Endodermal cell (in vitro differentiated cells): Measurements from ENCODE around the gene TRPC1. TPM values are rescaled to one million over a fixed set of nuclear protein-coding genes. Genes with fewer than 3 reads are reported as not detected.

Experiments
- DNase-seq: peaks from one replicate; pipeline ENCODE4 v3.0.0-alpha.2; 2017
- H3K27ac ChIP-seq: 2 replicates; pipeline ENCODE4 v1.5.1; 2013; ENCODE audit warnings: mild to moderate bottlenecking, low read depth, low read length, moderate library complexity
- H3K27me3 ChIP-seq: 2 replicates; pipeline ENCODE4 v1.6.1; 2013; ENCODE audit warnings: mild to moderate bottlenecking, low read length, moderate library complexity; ENCODE audit not compliant: insufficient read depth, control insufficient read depth, poor library complexity, severe bottlenecking
- H3K36me3 ChIP-seq: 2 replicates; pipeline ENCODE4 v1.7.0; 2013; ENCODE audit warnings: mild to moderate bottlenecking, low read length, moderate library complexity; ENCODE audit not compliant: control insufficient read depth, insufficient read depth
- H3K4me1 ChIP-seq: one replicate; pipeline ENCODE4 v1.7.0; 2013; ENCODE audit warnings: low read length; ENCODE audit not compliant: control insufficient read depth, insufficient read depth
- H3K4me3 ChIP-seq: 2 replicates; pipeline ENCODE4 v1.5.1; 2013; ENCODE audit warnings: mild to moderate bottlenecking, low read length, moderate library complexity
- H3K9ac ChIP-seq: 2 replicates; pipeline ENCODE4 v1.6.1; 2013; ENCODE audit warnings: mild to moderate bottlenecking, low read length, moderate library complexity; ENCODE audit not compliant: poor library complexity, severe bottlenecking; ENCODE audit errors: extremely low read depth
- H3K9me3 ChIP-seq: 2 replicates; pipeline ENCODE4 v1.6.1; 2013; ENCODE audit warnings: mild to moderate bottlenecking, low read length, moderate library complexity; ENCODE audit not compliant: control insufficient read depth
- H3K27ac Mint-ChIP-seq: 2 replicates; pipeline ENCODE4 v1.8.0; 2020; ENCODE audit warnings: mixed read lengths
- H3K27me3 Mint-ChIP-seq: 2 replicates; pipeline ENCODE4 v1.8.0; 2021; ENCODE audit warnings: mild to moderate bottlenecking, mixed read lengths; ENCODE audit not compliant: insufficient read depth
- H3K36me3 Mint-ChIP-seq: 2 replicates; pipeline ENCODE4 v1.8.0; 2020; ENCODE audit warnings: low read depth, mixed read lengths
- H3K4me1 Mint-ChIP-seq: 2 replicates; pipeline ENCODE4 v1.8.0; 2020; ENCODE audit warnings: mixed read lengths
- H3K4me3 Mint-ChIP-seq: 2 replicates; pipeline ENCODE4 v1.8.0; 2020; ENCODE audit warnings: mild to moderate bottlenecking, moderate library complexity, mixed read lengths
- H3K9me3 Mint-ChIP-seq: 2 replicates; pipeline ENCODE4 v1.8.0; 2020; ENCODE audit warnings: mild to moderate bottlenecking, mixed read lengths
- WGBS, 2 experiments: methylation state at CpG; one replicate each; pipeline versions ENCODE4 v1.1.5 to v1.1.7; 2013; ENCODE audit warnings: missing lambda C conversion rate in 2 of 2, mixed read lengths in 1 of 2; ENCODE audit not compliant: insufficient coverage in 1 of 2, insufficient read length in 1 of 2; 5-methylcytosine and 5-hydroxymethylcytosine counted together
- total RNA-seq, 2 donors: library from RNA; stranded (reverse); fragmentation: NEBNext Ultra II Directional in 1 of 2; extraction: Animal tissue kit (Norgen Biotek cat#: 25700) in 1 of 2; gene quantifications; 2 replicates in 1 of 2; 3 replicates in 1 of 2; pipeline ENCODE4 v1.2.1, GENCODE V29; 2021
- TF ChIP-seq, protein P1 (sequence below): fragments of 200-600 bp; sonication (generic); conservative IDR thresholded peaks from 2 replicates; pipeline ENCODE4 v1.5.0; 2021; ENCODE audit warnings: antibody characterized with exemption, mild to moderate bottlenecking

The TRPC1 gene
- total RNA-seq, 2 donors from 2014 or later: 18.2 to 18.9 TPM

DNA sequence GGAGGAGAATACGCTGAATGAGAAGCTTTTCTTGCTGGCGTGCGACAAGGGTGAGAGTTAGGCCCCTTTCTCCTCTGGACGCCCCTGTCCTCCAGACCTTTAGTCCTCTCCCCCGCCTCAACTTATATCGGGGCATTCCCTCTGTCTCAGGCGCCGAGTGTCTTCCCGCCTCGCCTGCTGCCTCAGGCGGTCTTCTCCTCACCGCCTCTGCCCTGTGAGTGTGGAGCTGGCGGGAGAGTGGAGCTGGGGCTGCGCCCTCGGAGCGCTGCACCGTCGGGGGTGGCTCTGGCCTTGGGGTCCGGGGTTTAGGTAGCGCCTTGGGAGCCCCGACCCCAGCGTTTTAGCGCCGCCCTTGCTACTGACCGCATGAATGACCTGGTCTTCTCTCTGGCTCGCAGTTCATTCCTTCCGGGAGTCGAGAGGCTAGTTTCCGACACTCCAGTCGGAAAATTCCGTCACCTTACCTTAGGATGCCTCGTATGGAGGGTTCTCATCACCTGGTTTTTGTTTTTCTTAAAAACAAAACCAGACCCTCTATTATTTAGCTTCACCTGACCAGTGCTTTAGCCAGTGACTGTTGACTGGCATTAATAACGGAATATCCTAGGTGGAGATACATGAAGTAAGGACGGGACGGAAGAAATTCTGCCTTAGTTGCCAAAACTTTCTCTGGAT, 985 bp downstream of the TRPC1 start:
- Mint-ChIP-seq H3K9me3 (peaks cover 9% of the 10 kb centered on the region), H3K27ac (peak overlapping the region; percentile 96), H3K27me3 (peaks cover 2% of the 10 kb centered on the region), H3K4me3 (peak overlapping the region; percentile 88), H3K36me3 (peaks cover 3% of the 10 kb centered on the region), H3K4me1 (peaks cover 10% of the 10 kb centered on the region)
- Histone ChIP-seq H3K36me3 (no peaks in the 10 kb centered on the region), H3K27me3 (no peaks in the 10 kb centered on the region), H3K4me3 (peak overlapping the region; percentile 86), H3K27ac (peak overlapping the region; percentile 98), H3K9ac (peak overlapping the region; percentile 85), H3K9me3 (no peaks in the 10 kb centered on the region), H3K4me1 (no peaks in the 10 kb centered on the region)
- WGBS, 2 experiments: 1 to 2% methylated on average over 23 to 35 of the region's 35 CpGs
- TF ChIP-seq, protein P1, sequence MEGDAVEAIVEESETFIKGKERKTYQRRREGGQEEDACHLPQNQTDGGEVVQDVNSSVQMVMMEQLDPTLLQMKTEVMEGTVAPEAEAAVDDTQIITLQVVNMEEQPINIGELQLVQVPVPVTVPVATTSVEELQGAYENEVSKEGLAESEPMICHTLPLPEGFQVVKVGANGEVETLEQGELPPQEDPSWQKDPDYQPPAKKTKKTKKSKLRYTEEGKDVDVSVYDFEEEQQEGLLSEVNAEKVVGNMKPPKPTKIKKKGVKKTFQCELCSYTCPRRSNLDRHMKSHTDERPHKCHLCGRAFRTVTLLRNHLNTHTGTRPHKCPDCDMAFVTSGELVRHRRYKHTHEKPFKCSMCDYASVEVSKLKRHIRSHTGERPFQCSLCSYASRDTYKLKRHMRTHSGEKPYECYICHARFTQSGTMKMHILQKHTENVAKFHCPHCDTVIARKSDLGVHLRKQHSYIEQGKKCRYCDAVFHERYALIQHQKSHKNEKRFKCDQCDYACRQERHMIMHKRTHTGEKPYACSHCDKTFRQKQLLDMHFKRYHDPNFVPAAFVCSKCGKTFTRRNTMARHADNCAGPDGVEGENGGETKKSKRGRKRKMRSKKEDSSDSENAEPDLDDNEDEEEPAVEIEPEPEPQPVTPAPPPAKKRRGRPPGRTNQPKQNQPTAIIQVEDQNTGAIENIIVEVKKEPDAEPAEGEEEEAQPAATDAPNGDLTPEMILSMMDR: peak; percentile 47
- DNase-seq: peak; percentile 90

DNA sequence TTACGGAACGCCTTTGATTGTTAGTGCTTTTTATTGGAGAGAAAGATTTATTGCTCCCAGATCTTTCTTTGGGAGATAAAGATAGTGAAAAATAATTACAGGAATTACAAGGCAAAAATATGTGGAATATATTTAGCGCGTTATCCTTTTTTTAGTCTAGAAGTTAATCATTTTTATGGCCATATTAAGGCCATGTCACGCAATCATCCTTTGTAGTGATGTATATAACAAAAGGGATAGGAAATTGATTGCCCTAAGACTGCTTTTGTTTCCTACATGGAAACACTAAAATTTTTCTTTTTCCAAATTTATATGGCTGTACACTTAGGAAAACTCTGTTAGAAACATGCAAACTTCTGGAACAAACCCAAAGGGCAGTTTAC, 1.5 kb downstream of the TRPC1 start:
- H3K4me1 Mint-ChIP-seq: peaks cover 10% of the 10 kb centered on the region
- peaks cover 2% of the 10 kb centered on the region for H3K27me3 Mint-ChIP-seq
- Histone ChIP-seq H3K4me3 (peak overlapping the region; percentile 86), H3K9ac (peak overlapping the region; percentile 85), H3K27ac (no peak overlapping the region), H3K9me3 (no peaks in the 10 kb centered on the region), H3K27me3 (no peaks in the 10 kb centered on the region), H3K4me1 (no peaks in the 10 kb centered on the region), H3K36me3 (peaks cover 2% of the 10 kb centered on the region)
- peaks cover 9% of the 10 kb centered on the region for H3K9me3 Mint-ChIP-seq
- H3K4me3 Mint-ChIP-seq: peak overlapping the region; percentile 88
- WGBS, 2 experiments: 46 to 54% methylated on average over 5 of the region's 5 CpGs
- H3K27ac Mint-ChIP-seq: peak overlapping the region; percentile 96
- TF ChIP-seq, protein P1: no peak
- H3K36me3 Mint-ChIP-seq: peaks cover 3% of the 10 kb centered on the region
- no peak for DNase-seq

DNA sequence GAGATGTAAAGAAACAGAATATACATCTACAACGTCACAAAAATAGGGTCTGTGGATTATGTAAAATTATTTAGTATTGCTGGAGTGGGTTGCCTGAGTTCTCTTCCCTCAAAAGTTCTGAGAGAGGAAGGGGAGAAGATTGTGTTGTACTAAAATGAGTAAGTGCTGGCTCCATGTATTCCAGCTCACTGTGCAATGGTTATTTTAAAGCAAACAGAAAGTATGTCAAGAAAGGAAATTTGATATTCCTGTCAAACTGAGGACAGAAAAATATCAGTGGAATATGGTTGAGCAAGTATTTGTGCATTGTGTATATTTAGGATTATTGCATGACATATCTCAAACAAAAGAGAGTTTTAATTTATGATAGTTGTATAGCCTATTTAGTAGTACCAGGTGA, 2.2 kb downstream of the TRPC1 start:
- DNase-seq: no peak
- Histone ChIP-seq H3K27me3 (no peaks in the 10 kb centered on the region), H3K9ac (no peak overlapping the region), H3K36me3 (peaks cover 9% of the 10 kb centered on the region), H3K4me1 (no peaks in the 10 kb centered on the region), H3K4me3 (peak overlapping the region; percentile 86), H3K9me3 (no peaks in the 10 kb centered on the region), H3K27ac (no peak overlapping the region)
- H3K4me3 Mint-ChIP-seq: peak overlapping the region; percentile 88
- H3K36me3 Mint-ChIP-seq: peaks cover 10% of the 10 kb centered on the region
- H3K27me3 Mint-ChIP-seq: peaks cover 2% of the 10 kb centered on the region
- TF ChIP-seq, protein P1: no peak
- 54% methylated on average over 1 of the region's 1 CpG; no CpG with 5 or more reads in 1 of the 2 experiments for WGBS, 2 experiments
- H3K9me3 Mint-ChIP-seq: peaks cover 9% of the 10 kb centered on the region
- peaks cover 10% of the 10 kb centered on the region for H3K4me1 Mint-ChIP-seq
- no peak overlapping the region for H3K27ac Mint-ChIP-seq
